Activated naive CD8-positive, alpha-beta T cell treated with anti-CD3 and anti-CD28 coated beads for 36 hours (primary cell): ENCODE data around the gene GP1BB. TPM values are rescaled to one million over a fixed set of nuclear protein-coding genes. Genes with fewer than 3 reads are reported as not detected.
"Not testable (repeated sequence)": the region's sequence is repeated elsewhere in the genome, so short reads cannot be mapped to it uniquely, and the experiment has no call there.

Source experiments
- DNase-seq: peaks from one replicate; pipeline ENCODE4 v3.0.0; 2021
- H3K27ac Mint-ChIP-seq: one replicate; pipeline ENCODE4 v1.8.0; 2022; ENCODE audit warnings: mild to moderate bottlenecking, moderate library complexity, mixed read lengths
- H3K27me3 Mint-ChIP-seq: one replicate; pipeline ENCODE4 v1.8.0; 2022; ENCODE audit warnings: mild to moderate bottlenecking, mixed read lengths
- H3K36me3 Mint-ChIP-seq: one replicate; pipeline ENCODE4 v1.8.0; 2021; ENCODE audit warnings: mild to moderate bottlenecking, mixed read lengths
- H3K4me1 Mint-ChIP-seq: one replicate; pipeline ENCODE4 v1.8.0; 2021; ENCODE audit warnings: mixed read lengths
- H3K4me3 Mint-ChIP-seq: one replicate; pipeline ENCODE4 v1.8.0; 2022; ENCODE audit warnings: mild to moderate bottlenecking, moderate library complexity, mixed read lengths
- H3K9me3 Mint-ChIP-seq: one replicate; pipeline ENCODE4 v1.8.0; 2022; ENCODE audit warnings: mixed read lengths
- total RNA-seq, 2 experiments: library from RNA; stranded (reverse); gene quantifications; one replicate each; pipeline ENCODE4 v1.2.3, GENCODE V29; 2021

Gene GP1BB
- total RNA-seq: not detected

DNA sequence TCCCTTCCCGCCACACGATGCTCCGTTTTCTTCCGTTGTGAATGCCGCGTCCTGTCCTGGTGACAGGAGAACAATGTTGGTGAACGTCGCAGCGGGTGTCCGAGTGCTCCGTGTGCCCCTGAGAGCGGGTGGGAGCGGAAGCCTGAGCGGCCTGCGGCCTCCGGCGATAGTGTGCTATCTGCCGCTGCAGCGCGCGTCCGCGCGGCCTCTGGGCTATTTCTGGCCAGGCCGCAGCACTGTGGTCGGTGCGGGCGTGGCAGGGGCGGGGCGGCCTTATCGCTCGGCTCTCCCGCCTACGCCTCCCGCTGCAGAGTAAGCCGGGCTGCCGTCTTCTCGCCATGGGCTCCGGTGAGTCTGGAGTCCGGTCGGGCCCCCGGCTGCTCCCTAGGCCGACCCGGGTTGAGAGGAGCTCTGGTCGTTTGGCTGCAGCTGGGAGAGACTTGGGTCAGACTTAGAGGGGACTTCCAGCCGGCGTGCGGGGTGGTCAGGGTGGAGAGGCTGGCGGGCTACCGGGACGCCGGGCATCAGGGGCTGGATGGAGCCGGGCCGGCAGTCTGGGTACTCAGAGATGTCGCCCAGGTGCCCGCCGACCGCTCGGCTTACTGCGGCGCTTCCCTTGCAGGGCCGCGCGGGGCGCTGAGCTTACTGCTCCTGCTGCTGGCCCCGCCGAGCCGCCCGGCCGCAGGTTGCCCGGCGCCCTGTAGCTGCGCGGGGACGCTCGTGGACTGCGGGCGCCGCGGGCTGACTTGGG is at the start of gene GP1BB:
TSS of gene GP1BB (plus strand) at position 308 of the 751 bp plus-strand sequence. CDS start at position 339, 31 bp downstream.
- no peak within 1 kb of the TSS for H3K27ac Mint-ChIP-seq
- peaks cover 58% of the 10 kb centered on the region for H3K27me3 Mint-ChIP-seq
- H3K36me3 Mint-ChIP-seq: no peaks in the 10 kb centered on the region
- peaks cover 11% of the 10 kb centered on the region for H3K4me1 Mint-ChIP-seq
- DNase-seq: peak; percentile 59
- H3K9me3 Mint-ChIP-seq: no peaks in the 10 kb centered on the region
- H3K4me3 Mint-ChIP-seq: peak within 1 kb of the TSS; percentile 22

- H3K9me3 Mint-ChIP-seq: no peaks in the 10 kb centered on the region
- H3K27ac Mint-ChIP-seq: no peak overlapping the region
- no peaks in the 10 kb centered on the region for H3K4me1 Mint-ChIP-seq
- no peaks in the 10 kb centered on the region for H3K36me3 Mint-ChIP-seq
- no peaks in the 10 kb centered on the region for H3K27me3 Mint-ChIP-seq
- no peak overlapping the region for H3K4me3 Mint-ChIP-seq
- DNase-seq: no peak
These were observed 49.7 kb upstream of the GP1BB start for GRCh38 chr22:19673660-19674059.

DNA sequence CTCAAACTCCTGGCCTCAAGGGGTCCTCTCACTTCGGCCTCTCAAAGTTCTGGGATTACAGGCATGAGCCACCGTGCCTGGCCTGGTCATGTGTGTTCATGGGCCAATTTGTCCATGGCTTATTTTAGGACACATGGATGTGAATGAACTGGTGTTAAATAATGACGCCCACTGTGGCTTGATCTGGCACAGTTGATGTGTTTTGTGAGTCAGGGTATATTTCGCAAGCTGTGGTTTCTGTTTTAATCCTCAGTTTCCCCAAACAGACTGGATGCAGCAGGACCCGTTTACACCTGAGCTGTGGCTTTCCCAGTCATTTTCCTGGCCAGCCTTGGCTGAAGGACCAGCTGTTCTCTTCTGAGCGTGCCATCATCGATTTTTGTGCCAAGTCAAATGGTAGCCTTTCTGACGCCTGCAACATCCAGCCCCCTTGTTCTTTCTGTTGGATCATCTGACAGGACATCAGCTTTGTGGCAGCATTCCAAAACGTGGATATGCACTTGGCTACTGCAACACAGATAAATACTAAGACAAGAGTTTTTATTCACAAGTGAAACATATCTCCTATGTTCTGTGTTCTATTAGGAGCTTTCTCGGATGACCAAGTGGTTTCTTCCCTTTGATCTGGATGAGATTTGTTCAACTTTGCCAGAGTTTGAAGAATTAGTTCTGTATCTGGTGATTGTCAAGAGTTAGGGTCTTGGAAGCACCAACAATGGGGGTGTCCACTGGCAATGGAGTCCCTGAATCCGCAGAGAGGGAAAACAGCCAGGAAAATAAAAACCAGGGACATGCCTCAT is 49.0 kb upstream of the GP1BB start:
- Mint-ChIP-seq H3K27ac (no peak overlapping the region), H3K4me1 (no peaks in the 10 kb centered on the region), H3K9me3 (no peaks in the 10 kb centered on the region), H3K36me3 (no peaks in the 10 kb centered on the region), H3K27me3 (no peaks in the 10 kb centered on the region), H3K4me3 (no peak overlapping the region)
- DNase-seq: no peak

GRCh38 chr22:19674929-19675253 is 48.4 kb upstream of the GP1BB start:
- no peak overlapping the region for H3K27ac Mint-ChIP-seq
- H3K27me3 Mint-ChIP-seq: no peaks in the 10 kb centered on the region
- no peaks in the 10 kb centered on the region for H3K36me3 Mint-ChIP-seq
- no peak for DNase-seq
- H3K9me3 Mint-ChIP-seq: no peaks in the 10 kb centered on the region
- no peaks in the 10 kb centered on the region for H3K4me1 Mint-ChIP-seq
- H3K4me3 Mint-ChIP-seq: no peak overlapping the region

GRCh38 chr22:19675428-19675827 is 47.9 kb upstream of the GP1BB start:
- no peaks in the 10 kb centered on the region for H3K36me3 Mint-ChIP-seq
- no peak for DNase-seq
- H3K27me3 Mint-ChIP-seq: peaks cover 1% of the 10 kb centered on the region
- H3K9me3 Mint-ChIP-seq: no peaks in the 10 kb centered on the region
- no peak overlapping the region for H3K27ac Mint-ChIP-seq
- H3K4me1 Mint-ChIP-seq: no peaks in the 10 kb centered on the region
- H3K4me3 Mint-ChIP-seq: no peak overlapping the region

DNA sequence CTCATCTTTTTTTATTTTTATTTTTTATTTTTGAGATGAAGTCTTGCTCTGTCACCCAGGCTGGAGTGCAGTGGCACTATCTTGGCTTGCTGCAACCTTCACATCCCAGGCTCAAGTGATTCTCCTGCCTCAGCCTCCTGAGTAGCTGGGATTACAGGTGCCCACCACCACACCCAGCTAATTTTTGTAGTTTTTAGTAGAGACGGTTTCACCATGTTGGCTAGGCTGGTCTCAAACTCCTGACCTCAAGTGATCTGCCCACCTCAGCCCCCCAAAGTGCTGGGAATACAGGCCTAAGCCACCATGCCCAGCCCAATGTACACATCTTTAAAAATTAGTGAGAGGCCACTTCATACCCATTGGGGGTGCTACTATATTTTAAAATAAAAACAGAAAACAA is 46.9 kb upstream of the GP1BB start:
- H3K9me3 Mint-ChIP-seq, H3K27ac Mint-ChIP-seq, H3K27me3 Mint-ChIP-seq, DNase-seq, H3K36me3 Mint-ChIP-seq, H3K4me1 Mint-ChIP-seq, H3K4me3 Mint-ChIP-seq: not testable (repeated sequence)

- no peaks in the 10 kb centered on the region for H3K4me1 Mint-ChIP-seq
- no peak overlapping the region for H3K4me3 Mint-ChIP-seq
- H3K36me3 Mint-ChIP-seq: no peaks in the 10 kb centered on the region
- no peak for DNase-seq
- peaks cover 29% of the 10 kb centered on the region for H3K27me3 Mint-ChIP-seq
- H3K27ac Mint-ChIP-seq: no peak overlapping the region
- H3K9me3 Mint-ChIP-seq: no peaks in the 10 kb centered on the region
These were observed 44.3 kb upstream of the GP1BB start for GRCh38 chr22:19678949-19679521.

DNA sequence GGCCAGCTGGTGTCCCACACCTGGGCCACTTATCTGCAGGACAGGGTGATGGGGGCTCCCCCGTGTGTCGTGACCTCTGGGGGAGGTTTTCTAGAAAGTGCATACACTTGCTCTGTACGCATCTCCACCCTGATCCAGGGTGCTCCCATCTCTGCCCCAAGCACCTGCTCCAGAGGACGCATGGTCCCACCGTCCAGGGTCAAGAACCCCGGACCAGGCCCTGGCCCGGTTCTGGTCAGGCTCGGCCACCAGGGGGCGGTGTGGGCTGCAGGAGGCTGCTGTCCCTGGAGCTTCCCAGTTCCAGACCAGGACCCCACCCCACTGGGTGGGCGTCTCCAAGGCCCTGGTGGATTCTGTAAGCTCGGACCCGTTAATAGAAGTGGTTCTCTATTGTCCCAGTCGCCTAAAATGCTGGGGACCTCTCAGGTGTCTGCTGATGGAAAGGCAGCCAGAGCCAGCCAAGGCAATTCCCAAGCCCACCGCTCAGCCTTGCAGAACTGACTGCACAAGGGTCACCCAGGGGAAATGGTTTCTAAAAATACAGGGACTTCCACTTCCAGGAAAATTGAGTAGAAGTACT is 43.7 kb upstream of the GP1BB start:
- Mint-ChIP-seq H3K4me3 (no peak overlapping the region), H3K27ac (no peak overlapping the region), H3K36me3 (no peaks in the 10 kb centered on the region), H3K4me1 (no peaks in the 10 kb centered on the region), H3K9me3 (no peaks in the 10 kb centered on the region), H3K27me3 (peaks cover 30% of the 10 kb centered on the region)
- peak; percentile 27 for DNase-seq

- DNase-seq: no peak
- Mint-ChIP-seq H3K4me3 (no peak overlapping the region), H3K27me3 (peaks cover 30% of the 10 kb centered on the region), H3K27ac (no peak overlapping the region), H3K9me3 (no peaks in the 10 kb centered on the region), H3K36me3 (no peaks in the 10 kb centered on the region), H3K4me1 (no peaks in the 10 kb centered on the region)
These were observed 43.0 kb upstream of the GP1BB start for GRCh38 chr22:19680287-19680881.

DNA sequence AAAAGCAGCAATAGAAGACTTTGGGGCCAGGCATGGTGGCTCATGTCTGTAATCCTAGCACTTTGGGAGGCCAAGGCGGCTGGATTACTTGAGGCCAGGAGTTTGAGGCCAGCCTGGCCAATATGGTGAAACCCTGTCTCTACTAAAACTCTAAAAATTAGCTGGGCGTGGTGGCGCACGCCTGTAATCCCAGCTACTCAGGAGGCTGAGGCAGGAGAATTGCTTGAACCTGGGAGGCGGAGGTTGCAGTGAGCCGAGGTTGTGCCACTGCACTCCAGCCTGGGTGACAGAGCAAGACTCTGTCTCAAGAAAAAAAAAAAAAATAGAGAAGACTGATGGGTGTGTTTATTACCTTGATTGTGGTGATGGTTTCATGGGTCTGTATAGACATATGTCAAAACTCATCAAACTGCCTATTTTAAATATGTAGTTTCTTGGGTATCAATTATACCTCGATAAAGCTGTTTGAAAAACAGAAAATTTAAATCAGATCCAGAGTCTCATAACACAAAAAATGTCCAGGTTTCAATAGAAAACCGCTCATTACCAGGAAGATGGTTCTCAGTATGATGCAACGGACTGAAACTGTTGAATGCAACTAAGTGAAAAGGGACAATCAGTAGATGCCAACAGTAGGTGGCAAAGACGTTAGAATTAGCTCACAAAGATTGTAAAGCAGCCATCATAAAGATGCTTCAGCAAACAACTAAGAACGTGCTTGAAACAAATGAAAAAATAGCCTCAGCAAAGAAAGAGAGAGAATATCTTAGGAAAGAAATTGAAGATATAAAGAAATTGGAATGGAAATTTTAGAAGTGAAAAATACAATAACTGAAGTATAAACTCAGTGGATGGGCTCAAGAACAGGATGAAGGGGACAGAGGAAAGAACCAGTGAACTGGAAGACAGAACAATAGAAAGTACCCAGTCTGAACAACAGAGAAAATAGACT is 42.2 kb upstream of the GP1BB start:
- Mint-ChIP-seq H3K27me3 (peaks cover 30% of the 10 kb centered on the region), H3K9me3 (no peaks in the 10 kb centered on the region), H3K36me3 (no peaks in the 10 kb centered on the region), H3K27ac (no peak overlapping the region), H3K4me1 (no peaks in the 10 kb centered on the region), H3K4me3 (no peak overlapping the region)
- DNase-seq: no peak

DNA sequence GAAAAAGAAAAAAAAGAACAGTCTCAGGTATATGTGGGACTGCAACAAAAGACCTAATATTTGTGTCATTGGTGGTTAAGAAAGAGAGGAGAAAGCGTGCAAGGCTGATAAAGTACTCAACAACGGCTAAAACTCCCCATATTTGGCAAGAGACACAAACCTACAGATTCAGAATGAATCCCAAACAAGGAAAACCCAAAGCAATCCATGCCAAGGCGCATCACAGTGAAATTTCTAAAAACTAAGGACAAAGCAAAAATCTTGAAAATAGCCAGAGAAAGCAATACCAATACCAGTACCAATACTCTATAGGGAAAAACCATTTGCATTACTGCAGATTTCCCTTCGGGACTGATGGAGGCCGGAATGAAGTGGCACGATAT is 41.5 kb upstream of the GP1BB start:
- Mint-ChIP-seq H3K27me3 (peaks cover 30% of the 10 kb centered on the region), H3K4me3 (no peak overlapping the region), H3K27ac (no peak overlapping the region), H3K36me3 (no peaks in the 10 kb centered on the region), H3K9me3 (no peaks in the 10 kb centered on the region), H3K4me1 (no peaks in the 10 kb centered on the region)
- no peak for DNase-seq

- Mint-ChIP-seq H3K27me3 (peaks cover 19% of the 10 kb centered on the region), H3K4me3 (no peak overlapping the region), H3K9me3 (no peaks in the 10 kb centered on the region), H3K4me1 (no peaks in the 10 kb centered on the region), H3K36me3 (no peaks in the 10 kb centered on the region), H3K27ac (no peak overlapping the region)
- DNase-seq: no peak
These were observed 36.4 kb upstream of the GP1BB start for GRCh38 chr22:19686946-19687345.

DNA sequence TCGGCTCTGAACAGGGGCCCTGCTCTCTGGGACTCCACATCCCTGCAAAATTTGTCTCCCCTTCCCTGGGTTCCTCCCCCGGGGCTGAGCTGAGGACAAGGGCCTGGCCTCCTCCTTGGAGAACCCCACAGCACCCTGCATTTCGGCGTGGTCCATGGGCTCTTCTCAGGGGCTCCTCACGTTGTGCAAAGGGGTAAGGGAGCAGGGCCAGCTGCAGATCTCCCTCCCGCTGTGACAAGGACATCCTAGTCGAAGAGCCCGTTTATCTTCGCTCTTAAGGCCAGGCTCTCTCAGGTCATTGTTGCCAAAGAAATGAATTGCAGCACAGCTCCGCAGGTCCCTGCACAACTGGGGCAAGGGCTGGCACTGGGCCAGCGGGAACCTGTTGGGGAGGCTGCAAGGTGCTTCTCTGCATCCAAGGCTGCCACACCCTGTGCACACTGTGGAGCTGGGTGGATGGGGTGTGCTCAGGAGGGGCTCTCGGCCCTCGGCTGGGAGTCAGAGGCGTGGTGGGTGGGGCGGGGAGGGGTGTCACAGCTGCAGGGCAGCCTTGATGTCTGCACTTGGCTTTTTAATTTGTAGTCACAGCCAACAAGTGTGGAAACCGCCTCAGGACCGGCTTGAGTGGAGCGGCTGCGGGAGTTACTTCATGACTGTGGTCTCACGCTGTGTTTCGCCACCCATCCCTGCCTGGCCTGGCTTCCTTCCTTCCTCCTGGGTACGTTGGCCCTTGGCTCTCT is 35.6 kb upstream of the GP1BB start:
- Mint-ChIP-seq H3K36me3 (no peaks in the 10 kb centered on the region), H3K9me3 (no peaks in the 10 kb centered on the region), H3K27ac (no peak overlapping the region), H3K4me3 (no peak overlapping the region), H3K4me1 (no peaks in the 10 kb centered on the region), H3K27me3 (peaks cover 14% of the 10 kb centered on the region)
- DNase-seq: no peak
